Fibroblast of skin of scalp (primary cell): ENCODE results near the gene PRKN.

ENCODE experiments used
- DNase-seq: peaks from one replicate; pipeline ENCODE4 v3.0.0-alpha.2; 2013

PRKN gene

GRCh38 chr6:161401587-161402309 lies 1325.8 kb downstream of the PRKN start:
- no peak for DNase-seq

- no peak for DNase-seq
Observed at GRCh38 chr6:161400671-161401070, 1326.9 kb downstream of the PRKN start.

- DNase-seq, result no peak
Observed at GRCh38 chr6:161396539-161396938, 1331.0 kb downstream of the PRKN start.

GRCh38 chr6:161395716-161396231 lies 1331.8 kb downstream of the PRKN start:
- no peak for DNase-seq

GRCh38 chr6:161394437-161394836 lies 1333.1 kb downstream of the PRKN start:
- no peak for DNase-seq

GRCh38 chr6:161393839-161394364 lies 1333.7 kb downstream of the PRKN start:
- peak; percentile 90 for DNase-seq

GRCh38 chr6:161393292-161393691 lies 1334.3 kb downstream of the PRKN start:
- no peak for DNase-seq

GRCh38 chr6:161389756-161390155 lies 1337.8 kb downstream of the PRKN start:
- no peak for DNase-seq

- DNase-seq, result peak; percentile 41
Observed at GRCh38 chr6:161383951-161384350, 1343.6 kb downstream of the PRKN start.

- peak; percentile 8 for DNase-seq
Observed at GRCh38 chr6:161379834-161380582, 1347.6 kb downstream of the PRKN start.

- no peak for DNase-seq
Observed at GRCh38 chr6:161378115-161378514, 1349.5 kb downstream of the PRKN start.

GRCh38 chr6:161377116-161377515 lies 1350.5 kb downstream of the PRKN start:
- no peak for DNase-seq

GRCh38 chr6:161376367-161376766 lies 1351.2 kb downstream of the PRKN start:
- no peak for DNase-seq

- no peak for DNase-seq
Observed at GRCh38 chr6:161374971-161375873, 1352.3 kb downstream of the PRKN start.

GRCh38 chr6:161373905-161374451 lies 1353.6 kb downstream of the PRKN start:
- peak; percentile 55 for DNase-seq

- no peak for DNase-seq
Observed at GRCh38 chr6:161372422-161372793, 1355.2 kb downstream of the PRKN start.

GRCh38 chr6:161370880-161371279 lies 1356.7 kb downstream of the PRKN start:
- DNase-seq, result peak; percentile 57

- peak; percentile 56 for DNase-seq
Observed at GRCh38 chr6:161369339-161369738, 1358.2 kb downstream of the PRKN start.

- DNase-seq, result no peak
Observed at GRCh38 chr6:161368514-161368913, 1359.1 kb downstream of the PRKN start.

- DNase-seq, result peak; percentile 4
Observed at GRCh38 chr6:161367472-161367871, 1360.1 kb downstream of the PRKN start.

- no peak for DNase-seq
Observed at GRCh38 chr6:161366301-161366923, 1361.2 kb downstream of the PRKN start.

GRCh38 chr6:161365633-161366032 lies 1361.9 kb downstream of the PRKN start:
- DNase-seq, result no peak
